GM21619 (cell line): Measurements from ENCODE around the gene ATP8A2.

Experiments used
- ATAC-seq: cut with Tn5 transposase; IDR thresholded peaks from one replicate; pipeline ENCODE4 v1.9.1; 2021; ENCODE audit not compliant: unreplicated experiment

ATP8A2 gene

GRCh38 chr13:25987987-25988386, 616.2 kb downstream of the ATP8A2 start:
- ATAC-seq: no peak

- ATAC-seq: no peak
These were observed 616.9 kb downstream of the ATP8A2 start for GRCh38 chr13:25988661-25989060.

- ATAC-seq: no peak
These were observed 619.0 kb downstream of the ATP8A2 start for GRCh38 chr13:25990801-25991200.

- ATAC-seq: no peak
These were observed 620.3 kb downstream of the ATP8A2 start for GRCh38 chr13:25992076-25992475.

- no peak for ATAC-seq
These were observed 635.7 kb downstream of the ATP8A2 start for GRCh38 chr13:26007261-26008125.

GRCh38 chr13:26010487-26011207, 638.9 kb downstream of the ATP8A2 start:
- ATAC-seq: no peak

GRCh38 chr13:26011208-26011573, 639.4 kb downstream of the ATP8A2 start:
- no peak for ATAC-seq

GRCh38 chr13:26011996-26012821, 640.4 kb downstream of the ATP8A2 start:
- no peak for ATAC-seq

- ATAC-seq: no peak
These were observed 641.2 kb downstream of the ATP8A2 start for GRCh38 chr13:26012995-26013394.

GRCh38 chr13:26015271-26016125, 643.7 kb downstream of the ATP8A2 start:
- no peak for ATAC-seq

GRCh38 chr13:26016189-26016588, 644.4 kb downstream of the ATP8A2 start:
- ATAC-seq: no peak

- no peak for ATAC-seq
These were observed 645.6 kb downstream of the ATP8A2 start for GRCh38 chr13:26017196-26017921.

- no peak for ATAC-seq
These were observed 646.3 kb downstream of the ATP8A2 start for GRCh38 chr13:26017932-26018665.

- ATAC-seq: no peak
These were observed 647.5 kb downstream of the ATP8A2 start for GRCh38 chr13:26019251-26019650.

- no peak for ATAC-seq
These were observed 648.4 kb downstream of the ATP8A2 start for GRCh38 chr13:26019881-26020870.

- ATAC-seq: no peak
These were observed 649.1 kb downstream of the ATP8A2 start for GRCh38 chr13:26020891-26021290.

GRCh38 chr13:26021516-26021915, 649.7 kb downstream of the ATP8A2 start:
- no peak for ATAC-seq

- no peak for ATAC-seq
These were observed 650.2 kb downstream of the ATP8A2 start for GRCh38 chr13:26021956-26022355.
